HFF-Myc (cell line): ENCODE measurements around the gene FBXL20.
A peak's percentile ranks its signal among the peaks of the same experiment; 100 is the strongest.

Experiments used
- DNase-seq: peaks from one replicate; pipeline ENCODE4 v3.0.0-alpha.2; 2011; ENCODE audit warnings: low read depth; ENCODE audit errors: extremely low read depth
- H3K4me3 ChIP-seq: replicated peaks from 2 replicates; pipeline ENCODE4 v1.5.1; 2011; ENCODE audit warnings: low read depth, mild to moderate bottlenecking, control low read depth, low read length
- TF ChIP-seq, protein P1 (sequence below): IDR thresholded peaks from 2 replicates; pipeline ENCODE4 v1.5.1; 2012; ENCODE audit warnings: mild to moderate bottlenecking, low read depth, low read length, control low read depth; ENCODE audit errors: missing control alignments

Gene FBXL20

DNA sequence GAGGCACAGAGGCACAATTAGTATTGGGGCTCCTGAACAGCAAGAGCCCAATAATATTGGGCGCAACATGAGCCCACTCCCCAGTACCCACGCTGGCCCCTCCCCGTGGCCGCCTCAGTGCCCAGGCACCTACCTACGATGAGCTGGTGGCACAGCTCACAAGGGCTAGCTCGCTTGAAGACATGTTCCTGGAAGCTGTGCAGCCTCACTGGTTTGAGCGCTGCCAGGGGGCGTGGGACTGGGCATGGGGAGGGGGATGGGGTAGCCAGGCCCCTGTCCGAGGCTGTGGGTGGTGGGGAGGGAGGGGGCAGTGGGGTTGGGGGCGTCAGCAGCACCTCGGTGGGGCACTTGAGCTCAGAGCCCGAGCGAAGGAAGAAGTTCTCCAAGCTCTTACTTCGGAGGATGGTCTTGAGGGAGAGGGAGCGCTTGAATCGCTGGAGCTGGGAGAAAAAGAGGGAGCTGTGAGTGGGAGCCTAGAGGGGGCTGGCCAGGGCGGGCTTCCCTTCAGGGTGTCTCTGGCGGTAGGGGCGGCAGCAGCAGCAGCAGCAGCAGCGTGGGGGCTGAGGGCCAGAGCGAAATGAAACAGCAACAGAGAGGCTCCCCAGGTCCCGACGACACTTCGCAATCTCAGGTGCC is 183.6 kb downstream of the FBXL20 start:
- TF ChIP-seq, protein P1, sequence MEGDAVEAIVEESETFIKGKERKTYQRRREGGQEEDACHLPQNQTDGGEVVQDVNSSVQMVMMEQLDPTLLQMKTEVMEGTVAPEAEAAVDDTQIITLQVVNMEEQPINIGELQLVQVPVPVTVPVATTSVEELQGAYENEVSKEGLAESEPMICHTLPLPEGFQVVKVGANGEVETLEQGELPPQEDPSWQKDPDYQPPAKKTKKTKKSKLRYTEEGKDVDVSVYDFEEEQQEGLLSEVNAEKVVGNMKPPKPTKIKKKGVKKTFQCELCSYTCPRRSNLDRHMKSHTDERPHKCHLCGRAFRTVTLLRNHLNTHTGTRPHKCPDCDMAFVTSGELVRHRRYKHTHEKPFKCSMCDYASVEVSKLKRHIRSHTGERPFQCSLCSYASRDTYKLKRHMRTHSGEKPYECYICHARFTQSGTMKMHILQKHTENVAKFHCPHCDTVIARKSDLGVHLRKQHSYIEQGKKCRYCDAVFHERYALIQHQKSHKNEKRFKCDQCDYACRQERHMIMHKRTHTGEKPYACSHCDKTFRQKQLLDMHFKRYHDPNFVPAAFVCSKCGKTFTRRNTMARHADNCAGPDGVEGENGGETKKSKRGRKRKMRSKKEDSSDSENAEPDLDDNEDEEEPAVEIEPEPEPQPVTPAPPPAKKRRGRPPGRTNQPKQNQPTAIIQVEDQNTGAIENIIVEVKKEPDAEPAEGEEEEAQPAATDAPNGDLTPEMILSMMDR: no peak
- no peak overlapping the region for H3K4me3 ChIP-seq
- no peak for DNase-seq

DNA sequence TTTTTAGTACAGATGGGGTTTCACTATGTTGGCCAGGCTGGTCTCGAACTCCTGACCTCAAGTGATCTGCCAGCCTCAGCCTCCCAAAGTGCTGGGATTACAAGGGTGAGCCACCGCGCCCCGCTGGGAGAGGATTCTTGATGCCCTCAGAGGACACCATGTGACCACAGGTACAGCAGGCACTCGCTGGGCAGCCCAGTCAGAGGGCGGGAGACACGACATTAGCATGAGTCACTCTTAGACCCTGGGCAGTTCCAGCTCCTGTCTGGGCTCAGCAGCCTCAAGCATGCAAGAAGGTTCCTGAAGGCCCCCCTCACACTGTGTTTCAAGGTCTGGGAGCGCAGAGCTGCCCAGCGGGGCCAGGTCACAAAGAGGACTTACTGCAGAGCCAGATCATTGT is 187.6 kb downstream of the FBXL20 start:
- no peak for DNase-seq
- H3K4me3 ChIP-seq: no peak overlapping the region
- TF ChIP-seq, protein P1: no peak

DNA sequence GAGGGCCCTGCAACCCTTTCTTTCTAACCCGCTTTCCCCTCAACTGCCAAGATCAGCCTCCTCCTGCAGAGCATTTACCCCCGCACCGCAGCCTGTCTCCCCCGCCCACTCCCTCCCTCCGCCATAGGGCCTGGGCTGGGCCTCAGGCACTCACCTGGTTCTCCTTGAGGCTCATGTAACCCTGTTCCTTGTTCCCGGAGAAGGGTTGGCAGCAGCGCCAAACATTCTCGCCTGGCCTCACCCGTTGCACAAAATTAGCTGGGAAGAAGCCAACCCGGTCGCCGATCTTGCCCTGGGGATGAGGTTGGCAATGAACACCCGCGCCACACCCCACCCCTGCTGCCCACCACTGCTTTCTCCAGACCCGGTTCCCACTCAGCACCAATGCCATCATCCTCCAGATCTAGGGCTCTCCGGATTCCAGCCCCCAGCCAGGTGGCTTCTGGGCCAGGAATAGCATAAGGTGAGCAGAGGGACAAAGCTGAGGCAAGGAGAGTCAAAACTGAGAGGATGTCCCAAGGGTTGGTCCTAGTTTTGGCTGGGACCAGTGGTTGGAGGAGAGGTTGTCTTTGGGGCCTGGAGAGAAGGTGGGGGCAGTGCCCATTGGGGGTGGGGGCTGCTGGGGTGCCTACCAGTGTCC is 188.5 kb downstream of the FBXL20 start:
- TF ChIP-seq, protein P1: no peak
- no peak for DNase-seq
- H3K4me3 ChIP-seq: no peak overlapping the region

DNA sequence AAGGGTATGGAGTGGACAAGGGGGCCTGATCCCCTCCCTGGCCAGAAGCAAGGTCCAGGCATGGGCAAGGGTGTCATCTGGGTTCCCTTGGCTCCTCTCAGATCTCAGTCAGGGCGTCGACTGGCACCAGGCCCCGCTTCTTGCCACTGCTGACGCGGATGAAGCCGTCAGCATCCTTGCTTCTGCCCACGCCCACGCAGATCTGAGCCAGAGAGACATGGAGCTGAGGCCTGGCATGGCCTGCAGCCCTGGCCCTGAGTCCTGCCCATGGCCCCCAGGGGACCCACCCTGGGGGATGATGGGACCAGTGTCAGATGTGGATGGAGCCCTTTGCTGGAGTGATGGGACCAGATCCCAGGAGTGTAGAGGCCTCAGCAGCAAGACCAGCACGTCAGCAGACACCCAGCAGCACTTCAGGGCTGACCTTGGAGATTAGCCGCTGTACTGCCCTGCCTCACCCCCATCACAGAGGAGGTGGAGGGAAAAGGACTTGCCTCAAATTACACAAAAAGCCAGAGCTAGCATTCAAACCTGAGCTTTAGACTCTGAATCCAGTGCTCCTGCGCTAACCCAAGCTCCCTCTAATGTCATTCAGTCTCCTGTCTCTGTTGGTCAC is 189.1 kb downstream of the FBXL20 start:
- no peak overlapping the region for H3K4me3 ChIP-seq
- DNase-seq: no peak
- TF ChIP-seq, protein P1: no peak

DNA sequence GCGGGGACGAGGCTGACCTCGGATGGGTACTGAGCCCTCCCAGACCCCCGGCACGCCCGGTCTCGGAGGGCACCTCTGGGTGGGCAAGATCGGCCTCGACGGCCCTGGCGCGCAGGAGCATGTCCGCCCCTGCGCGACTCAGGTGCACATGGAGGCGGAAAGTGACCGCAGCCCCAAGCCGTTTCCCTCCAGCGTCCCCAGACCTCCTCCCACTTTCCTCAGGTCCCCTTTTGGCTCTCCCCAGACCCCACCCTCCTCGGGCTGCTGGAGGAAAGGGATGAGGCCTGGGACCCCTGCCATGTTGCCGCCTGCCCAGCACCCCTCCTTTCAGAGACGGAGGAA is 191.4 kb downstream of the FBXL20 start:
- no peak for DNase-seq
- peak overlapping the region; percentile 23 for H3K4me3 ChIP-seq
- TF ChIP-seq, protein P1: no peak

DNA sequence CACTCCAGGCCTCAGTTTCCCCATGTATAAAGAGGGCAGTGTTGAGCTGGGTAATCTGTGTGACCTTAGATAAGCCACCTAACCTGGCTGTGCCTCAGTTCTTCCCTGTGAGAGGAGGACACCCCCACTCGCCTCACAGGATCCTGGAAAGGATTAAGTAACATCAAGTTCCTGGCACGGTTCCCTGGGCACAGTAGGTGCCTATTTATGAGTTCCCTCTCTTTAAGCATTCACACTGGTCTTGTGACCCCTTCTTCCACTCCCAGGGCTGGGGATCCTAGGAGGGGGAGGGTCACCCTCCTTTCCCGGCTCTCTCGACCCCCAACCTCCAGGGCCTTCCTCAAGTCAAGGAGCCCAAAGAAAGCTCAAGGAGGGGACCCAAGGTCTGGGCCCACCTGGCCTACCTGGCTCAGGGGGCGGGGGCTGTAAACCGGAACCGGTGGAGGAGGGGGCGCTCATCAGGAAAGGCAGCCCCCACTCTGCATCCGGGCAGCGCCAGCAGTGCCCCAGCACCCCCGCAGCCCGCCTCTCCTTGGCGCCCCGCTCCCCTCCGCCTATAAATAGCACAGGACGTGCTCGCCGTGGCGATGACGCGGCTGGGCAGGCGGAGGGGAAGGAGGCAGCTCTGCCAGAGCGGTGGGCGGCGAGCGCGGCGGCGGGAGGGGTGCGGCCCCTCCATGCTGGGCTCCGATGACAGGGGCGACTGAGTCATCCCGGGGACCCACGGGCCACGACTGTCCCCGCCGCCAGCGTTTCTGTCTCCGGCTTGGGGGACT is 191.9 kb downstream of the FBXL20 start:
- H3K4me3 ChIP-seq: peak overlapping the region; percentile 23
- DNase-seq: no peak
- TF ChIP-seq, protein P1: no peak
